Dedifferentiated amniotic fluid mesenchymal stem cell (primary cell): ENCODE data around the gene ACTR6.
"Not testable (repeated sequence)": the region's sequence is repeated elsewhere in the genome, so short reads cannot be mapped to it uniquely, and the experiment has no call there.

Source experiments
- DNase-seq: peaks from one replicate; pipeline ENCODE4 v3.0.0-alpha.2; 2016; ENCODE audit errors: extremely low spot score

The ACTR6 gene

DNA sequence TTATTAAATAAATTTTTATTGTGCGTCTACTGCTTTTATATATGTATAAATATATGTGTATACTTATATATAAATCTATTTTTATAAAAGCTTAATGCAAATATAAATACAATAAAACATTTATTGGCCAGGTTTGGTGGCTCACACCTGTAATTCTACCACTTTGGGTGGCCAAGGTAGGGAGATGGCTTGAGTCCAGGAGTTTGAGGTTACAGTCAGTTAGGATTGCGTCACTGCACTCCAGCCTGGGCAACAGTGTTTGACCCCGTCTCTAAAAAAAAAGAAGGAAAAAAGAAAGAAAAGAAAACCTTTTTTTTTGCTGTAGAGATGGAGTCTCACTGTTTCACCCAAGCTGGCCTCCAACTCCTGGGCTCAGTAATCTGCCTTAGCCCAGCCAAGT lies 20.9 kb downstream of the ACTR6 start:
- DNase-seq, result no peak

DNA sequence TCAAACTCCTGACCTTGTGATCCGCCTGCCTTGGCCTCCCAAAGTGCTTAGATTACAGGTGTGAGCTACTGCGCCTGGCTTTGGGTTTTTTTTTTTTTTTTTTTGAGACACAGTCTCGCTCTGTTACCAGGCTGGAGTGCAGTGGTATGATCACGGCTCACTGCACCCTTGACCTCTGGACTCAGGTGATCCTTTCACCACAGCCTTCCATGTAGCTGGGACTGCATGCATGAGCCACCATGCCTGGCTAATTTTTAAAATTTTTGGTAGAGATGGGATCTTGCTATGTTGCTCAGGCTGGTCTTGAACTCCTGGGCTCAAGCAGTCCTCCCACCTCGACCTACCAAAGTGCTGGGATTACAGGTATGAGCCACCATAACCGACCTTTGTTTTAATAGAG lies 21.6 kb downstream of the ACTR6 start:
- DNase-seq, result not testable (repeated sequence)

DNA sequence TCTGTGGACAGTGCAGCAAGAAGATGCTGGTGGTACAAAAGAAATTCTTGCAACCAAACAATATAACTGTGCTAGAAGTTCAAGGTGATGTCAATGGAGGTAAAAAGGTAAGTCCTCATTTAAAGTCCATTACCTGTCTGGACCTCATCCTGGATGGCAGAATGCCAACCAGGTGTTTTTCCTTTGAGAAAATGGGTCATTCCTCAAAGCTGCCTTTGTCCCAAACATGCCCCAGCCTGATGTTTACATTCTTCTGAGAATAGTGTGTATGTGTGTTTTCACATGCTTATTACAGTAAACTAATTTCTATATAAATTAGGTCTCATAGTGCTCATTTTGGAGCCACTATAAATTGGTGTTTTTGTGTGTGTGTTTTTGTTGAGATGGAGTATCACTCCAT lies 24.9 kb downstream of the ACTR6 start:
- DNase-seq, result no peak

DNA sequence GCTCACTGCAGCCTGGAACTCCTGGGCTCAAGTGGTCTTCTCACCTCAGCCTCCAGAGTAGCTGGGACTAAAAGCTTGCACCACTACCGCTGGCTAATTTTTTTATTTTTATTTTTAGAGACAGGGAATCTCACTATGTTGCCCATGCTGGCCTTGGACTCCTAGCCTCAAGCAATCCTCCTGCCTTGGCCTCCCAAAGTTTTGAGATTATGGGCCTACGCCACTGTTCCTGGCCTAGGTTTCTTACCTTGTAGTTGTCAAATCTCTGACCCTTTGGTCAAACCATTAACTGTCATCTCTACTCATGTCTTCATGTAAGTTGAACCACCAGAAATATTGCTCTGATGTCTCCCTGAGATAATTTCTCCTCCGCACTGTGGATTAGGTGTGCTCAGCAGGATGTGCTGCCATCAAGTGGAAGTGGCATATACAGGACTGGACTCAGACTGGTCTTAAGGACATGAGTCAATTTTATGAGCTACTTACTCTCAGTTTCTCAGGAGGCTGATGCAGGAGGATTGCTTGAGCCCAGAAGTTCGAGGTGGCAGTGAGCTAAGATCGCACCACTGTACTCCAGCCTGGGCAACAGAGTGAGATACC lies 28.5 kb downstream of the ACTR6 start:
- no peak for DNase-seq

DNA sequence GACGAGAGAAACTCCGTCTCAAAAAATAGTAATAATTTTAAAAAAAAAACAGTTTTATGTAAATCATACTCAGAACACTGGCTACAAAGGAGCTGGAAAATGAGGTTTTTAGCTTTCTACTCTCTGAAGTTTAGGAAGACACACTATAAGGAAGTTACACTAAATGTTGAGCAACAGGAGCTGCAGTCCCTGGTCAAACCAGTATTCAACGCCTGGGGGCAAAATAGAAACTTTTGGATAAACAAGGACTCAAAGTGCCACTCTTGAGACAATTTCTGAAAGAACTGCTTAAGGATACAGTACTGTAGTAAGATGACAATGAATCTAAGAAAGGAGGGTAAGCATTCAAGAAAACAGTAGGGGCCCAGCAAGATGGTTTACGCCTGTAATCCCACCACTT lies 29.3 kb downstream of the ACTR6 start:
- no peak for DNase-seq

DNA sequence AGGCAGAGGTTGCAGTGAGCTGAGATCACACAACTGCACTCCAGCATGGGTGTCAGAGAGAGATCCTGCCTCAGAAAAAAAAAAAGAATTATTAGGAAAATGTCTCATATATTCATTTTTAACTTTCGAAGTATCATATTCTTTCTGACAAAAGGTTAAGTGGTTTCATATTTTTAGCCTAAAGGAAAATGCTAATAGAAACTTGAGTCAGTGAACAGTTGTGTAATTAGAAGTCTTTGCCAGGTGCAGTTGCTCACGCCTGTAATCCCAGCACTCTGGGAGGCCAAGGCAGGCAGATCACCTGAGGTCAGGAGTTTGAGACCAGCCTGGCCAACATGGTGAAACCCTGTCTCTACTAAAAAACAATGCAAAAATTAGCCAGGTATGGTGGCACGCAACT lies 31.3 kb downstream of the ACTR6 start:
- not testable (repeated sequence) for DNase-seq

DNA sequence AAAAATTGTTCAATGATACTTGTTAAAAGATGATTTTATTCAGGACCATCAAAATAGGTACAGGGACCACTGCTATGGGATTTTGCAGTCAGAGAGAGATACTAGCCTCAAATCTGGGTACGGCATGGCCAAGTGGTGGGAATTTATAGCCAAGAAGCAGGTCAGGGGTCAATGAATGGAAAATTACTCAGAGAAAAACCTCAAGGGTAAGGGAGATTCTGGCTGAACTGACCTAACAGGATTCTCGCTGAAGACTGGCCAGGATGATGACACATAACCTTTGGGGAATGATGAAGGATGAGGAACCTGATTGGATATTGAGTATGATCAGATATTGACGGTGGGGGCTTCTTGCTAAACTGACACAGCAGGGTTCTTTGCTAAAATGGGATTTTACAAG lies 33.6 kb downstream of the ACTR6 start:
- DNase-seq, result no peak

DNA sequence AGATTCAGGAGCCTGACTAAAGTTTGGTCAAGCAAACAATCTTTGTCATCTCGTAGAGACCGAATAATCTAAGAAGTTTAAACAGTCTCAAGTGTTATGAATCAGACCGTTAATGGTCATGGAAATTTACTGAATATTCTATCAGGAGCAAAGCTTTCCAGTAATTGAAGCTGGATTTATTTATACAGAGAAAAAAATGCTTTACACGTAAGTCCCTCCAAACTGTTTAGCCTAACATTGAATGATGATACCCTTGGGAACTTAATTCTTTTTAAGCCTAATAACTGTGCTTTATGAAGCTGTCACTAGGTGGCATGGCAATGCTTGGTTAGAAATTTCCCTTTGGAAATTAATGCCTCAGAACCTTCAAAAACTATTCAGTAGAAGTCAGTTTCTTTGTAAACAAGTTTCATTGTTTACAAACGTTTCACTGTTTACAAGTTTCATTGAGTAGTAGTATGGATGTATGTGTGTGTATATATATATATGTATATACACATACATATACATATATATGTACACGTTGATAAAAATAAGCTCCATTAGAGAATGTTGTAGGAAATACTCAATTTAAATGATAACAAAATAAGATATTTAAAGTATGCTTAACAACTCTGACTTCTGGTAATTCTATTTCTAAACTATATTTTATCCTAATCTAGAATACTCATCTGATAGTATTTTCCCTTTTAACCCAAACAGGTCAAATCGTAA lies 34.1 kb downstream of the ACTR6 start:
- peak; percentile 34 for DNase-seq

DNA sequence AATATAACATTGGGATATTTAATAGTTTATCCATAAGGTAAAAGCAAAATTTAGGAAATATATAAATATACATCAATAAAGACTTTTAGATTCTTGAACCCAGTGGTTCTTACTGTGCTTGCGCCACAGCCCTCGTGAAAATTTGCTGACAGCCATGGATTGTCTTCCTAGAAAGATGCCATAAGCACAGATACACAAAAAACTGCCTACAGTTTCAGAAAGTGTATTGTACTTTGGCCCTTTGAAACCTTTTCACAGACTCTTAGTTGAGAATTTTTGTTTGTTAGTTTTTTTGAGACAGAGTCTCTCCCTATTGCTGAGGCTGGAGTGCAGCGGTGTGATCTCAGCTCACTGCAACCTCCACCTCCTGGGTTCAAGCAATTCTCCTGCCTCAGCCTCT lies 38.2 kb downstream of the ACTR6 start:
- no peak for DNase-seq

DNA sequence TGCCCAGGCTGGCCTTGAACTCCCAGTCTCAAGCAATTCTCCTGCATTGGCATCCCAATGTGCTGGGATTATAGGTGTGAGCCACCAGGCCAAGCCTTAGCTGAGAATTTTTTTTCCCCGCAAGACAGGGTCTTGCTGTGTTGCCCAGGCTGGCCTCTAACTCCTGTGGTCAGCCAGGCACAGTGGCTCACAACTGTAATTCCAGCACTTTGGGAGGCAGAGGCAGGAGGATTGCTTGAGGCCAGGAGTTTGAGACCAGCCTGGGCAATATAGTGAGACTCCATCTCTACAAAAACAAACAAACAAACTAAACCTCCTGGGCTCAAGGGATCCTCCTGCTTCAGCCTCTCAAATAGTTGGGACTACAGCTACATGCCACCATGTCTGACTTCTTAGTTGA lies 39.0 kb downstream of the ACTR6 start:
- DNase-seq, result no peak

DNA sequence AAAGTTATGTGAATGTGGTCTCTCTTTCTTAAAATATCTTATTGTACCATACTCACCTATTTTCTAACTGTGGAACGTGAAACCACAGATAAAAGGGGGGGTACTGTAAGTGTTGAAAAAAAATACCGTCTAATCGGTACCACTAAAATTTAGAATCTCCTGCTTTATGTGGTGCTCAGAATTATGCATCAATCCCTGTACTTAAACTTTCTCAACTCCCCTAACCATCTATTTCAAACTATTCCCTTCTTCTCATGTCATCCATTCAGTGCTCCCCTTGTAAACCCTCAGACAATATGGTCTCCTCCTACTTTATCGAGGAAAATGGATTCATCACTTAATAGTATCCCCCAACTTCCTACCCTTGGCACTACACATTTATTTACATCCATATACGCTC lies 42.5 kb downstream of the ACTR6 start:
- DNase-seq, result no peak

DNA sequence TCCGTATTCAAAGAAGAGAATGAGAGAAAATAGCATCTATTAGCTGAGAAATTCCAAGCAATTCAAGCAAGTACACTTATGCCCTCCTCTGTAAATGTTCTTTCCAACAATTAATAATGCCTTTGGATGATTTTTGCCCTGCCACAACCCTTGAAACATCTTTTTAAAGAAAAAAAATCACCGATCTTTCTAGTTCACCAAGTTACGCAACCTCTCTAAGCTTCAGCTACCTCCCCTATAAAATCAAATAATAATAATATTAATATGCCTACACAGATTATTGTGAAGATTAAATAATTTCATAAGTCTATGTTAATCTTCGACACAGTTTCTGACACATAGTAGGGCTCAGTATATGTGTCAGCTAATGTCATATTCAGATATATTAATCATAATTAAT lies 47.1 kb downstream of the ACTR6 start:
- DNase-seq, result no peak

DNA sequence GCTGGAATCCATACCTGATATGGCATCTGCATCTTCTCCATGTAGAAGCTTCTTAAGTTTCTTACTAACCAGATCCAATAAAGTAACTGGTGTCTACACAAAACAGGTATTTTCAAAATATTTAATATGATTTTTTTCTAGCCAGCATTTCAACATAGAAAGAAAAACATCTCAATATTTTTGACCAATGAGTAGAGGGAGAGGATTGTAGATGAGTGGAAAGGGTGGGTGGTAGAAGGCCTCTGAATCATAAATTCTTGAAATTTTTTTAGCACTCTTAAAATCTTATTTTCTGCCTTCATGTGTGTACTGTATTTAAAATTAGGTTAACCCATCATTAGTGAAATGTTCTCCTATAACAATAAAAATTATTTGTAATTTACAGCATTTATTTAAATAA lies 48.3 kb downstream of the ACTR6 start:
- peak; percentile 54 for DNase-seq

DNA sequence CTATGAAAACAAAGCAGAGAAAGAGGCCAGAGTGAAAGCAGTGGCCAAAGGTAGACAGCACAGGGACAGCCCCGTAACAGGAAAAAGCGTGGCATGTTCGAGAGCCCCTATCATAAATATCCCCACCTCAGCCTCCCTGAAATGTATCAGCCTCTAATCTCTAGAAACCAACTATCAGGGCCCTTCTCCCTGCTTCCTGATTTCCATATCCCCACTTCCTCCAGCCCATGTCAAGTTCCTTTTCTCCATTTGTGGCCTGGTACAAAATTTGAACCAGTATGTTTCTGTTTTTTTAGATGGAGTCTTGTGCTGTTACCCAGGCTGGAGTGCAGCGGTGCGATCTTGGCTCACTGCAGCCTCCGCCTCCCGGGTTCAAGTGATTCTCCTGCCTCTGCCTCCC lies 49.3 kb downstream of the ACTR6 start:
- no peak for DNase-seq

DNA sequence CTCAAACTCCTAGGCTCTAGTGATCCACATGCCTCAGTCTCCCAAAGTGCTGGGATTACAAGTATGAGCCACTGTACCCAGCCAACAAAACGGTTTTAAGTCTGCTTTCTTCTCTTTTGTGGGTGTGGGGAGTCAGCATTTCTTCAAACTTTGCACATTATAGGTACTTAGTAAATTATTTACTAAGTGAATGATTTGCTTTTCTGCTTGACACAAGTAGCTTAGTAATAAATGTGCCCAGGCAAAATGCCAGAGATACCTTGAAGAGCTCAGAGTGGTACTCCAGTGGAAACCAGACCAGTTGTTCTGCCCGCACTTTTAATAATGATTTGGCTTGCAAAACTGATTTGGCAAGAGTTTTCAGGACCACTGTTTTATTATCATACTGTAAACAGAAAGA lies 51.3 kb downstream of the ACTR6 start:
- DNase-seq, result no peak

DNA sequence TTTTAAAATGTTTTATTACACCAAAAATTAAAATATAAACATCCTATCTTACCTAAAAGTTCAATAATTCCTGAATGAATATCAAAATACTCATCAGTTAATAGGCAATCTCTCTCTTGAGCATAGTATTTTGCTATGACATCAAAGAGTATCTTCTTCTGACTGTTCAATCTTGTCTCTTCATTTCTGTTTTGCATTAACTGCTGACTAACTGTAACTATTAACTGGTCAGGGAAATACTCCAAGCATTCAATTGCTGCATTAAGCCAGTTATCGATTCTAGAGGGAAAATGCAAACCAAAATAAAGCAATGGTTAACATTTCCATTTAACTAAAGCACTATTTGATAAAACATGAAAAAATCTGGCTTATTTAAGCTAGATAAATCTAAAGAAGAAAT lies 52.8 kb downstream of the ACTR6 start:
- DNase-seq, result no peak

DNA sequence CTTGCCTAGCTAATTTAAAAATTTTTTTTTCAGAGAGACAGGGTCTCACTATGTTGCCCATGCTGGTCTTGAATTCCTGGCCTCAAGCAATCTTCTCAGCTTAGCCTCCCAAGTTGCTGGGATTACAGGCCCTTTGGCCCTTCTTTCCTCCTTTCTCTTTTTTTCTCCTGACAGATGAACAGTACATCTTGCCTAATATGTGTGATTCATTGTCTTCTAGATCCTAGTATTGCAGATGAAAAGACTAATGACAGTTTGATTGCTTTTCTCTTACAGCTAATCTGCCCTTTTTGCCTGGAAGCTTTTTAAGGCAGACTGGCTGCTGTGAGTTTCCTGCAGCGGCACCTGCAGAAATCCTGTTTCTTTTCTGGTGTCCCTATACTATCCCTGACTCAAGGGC lies 54.3 kb downstream of the ACTR6 start:
- DNase-seq, result no peak

DNA sequence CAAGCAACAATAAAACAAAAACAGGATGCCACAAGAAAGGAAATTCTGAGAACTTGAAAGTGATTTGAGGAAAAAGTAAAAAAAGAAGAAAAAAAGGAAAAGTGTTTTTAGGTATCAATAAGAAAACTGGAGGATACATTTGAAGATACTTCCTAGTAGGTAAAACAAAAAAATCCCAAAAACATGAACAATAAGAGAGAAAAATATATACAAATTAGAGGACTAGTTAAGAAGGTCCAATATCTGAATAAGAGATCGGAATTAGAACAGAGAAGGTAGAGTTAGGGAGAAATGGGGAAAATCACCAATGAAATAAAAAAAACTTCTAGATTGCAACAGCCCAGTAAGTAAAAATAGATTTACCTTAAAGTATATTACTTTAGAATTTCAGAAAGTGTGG lies 57.5 kb downstream of the ACTR6 start:
- no peak for DNase-seq

DNA sequence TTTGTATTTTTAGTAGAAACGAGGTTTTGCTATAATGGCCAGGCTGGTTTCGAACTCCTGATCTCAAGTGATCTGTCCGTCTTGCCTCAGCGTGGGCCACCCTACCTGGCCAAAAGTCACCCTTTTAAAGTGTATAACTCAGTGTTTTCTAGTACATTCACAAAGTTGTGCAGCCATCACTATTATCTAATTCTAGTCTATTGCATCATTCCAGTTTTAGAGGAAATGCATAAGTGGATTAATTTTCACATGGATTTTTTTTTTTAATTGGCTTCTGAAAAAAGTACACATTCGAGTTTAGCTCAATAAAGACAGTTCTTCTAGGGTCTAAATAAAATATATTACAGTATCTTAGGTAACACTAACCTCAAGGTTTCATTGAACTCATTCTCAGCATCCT lies 62.5 kb downstream of the ACTR6 start:
- DNase-seq, result no peak

DNA sequence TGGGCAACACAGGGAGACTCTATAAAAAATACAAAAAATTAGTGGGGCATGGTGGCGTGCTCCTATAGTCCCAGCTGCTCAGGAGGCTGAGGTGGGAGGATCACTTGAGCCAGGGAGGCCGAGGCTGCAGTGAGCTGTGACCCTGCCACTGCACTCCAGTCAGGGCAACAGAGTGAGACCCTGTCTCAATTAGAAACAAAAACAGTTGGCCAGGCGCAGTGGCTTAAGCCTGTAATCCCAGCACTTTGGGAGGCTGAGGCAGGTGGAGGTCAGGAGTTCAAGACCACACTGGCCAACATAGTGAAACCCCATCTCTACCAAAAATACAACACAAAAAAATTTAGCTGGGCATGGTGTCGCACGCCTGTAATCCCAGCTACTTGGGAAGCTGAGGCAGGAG lies 64.5 kb downstream of the ACTR6 start:
- DNase-seq, result not testable (repeated sequence)

DNA sequence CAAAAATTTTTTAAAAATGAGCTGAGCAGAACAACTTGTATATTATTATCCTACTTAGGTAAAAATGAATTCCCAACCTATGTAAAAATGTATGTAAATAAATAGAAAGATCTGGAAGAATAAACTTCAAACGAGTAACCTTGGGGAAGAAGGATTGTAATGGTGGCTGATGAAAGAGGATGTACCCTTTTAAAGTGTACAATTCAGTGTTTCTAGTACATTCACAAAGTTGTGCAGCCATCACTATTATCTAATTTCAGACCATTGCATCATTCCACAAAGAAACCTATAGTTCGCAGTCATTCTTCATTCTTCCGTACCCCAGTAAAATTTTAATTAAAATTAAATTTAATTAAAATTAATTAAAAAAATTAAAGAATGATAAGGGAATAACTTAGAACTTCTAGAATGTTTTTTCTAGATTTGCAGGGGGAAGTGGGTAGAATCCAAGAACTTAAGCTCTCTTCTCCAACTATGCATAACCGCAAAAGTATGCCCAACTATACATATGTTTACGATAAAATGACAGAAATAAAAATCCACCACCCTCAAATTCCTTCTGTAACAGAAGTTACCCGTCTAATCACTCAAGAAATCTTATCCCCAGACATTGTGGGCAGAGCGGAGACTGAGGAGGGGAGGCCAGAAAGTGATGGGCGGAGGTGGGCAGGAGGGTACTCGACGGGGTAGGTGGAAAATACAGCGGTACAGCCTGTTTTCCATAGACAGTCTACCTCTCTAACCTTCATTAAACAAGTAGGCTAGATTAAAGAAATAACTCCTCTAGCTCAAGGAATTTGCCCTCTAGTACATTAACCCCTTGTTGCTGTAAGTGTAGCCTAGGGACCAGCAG lies 65.3 kb downstream of the ACTR6 start:
- no peak for DNase-seq

DNA sequence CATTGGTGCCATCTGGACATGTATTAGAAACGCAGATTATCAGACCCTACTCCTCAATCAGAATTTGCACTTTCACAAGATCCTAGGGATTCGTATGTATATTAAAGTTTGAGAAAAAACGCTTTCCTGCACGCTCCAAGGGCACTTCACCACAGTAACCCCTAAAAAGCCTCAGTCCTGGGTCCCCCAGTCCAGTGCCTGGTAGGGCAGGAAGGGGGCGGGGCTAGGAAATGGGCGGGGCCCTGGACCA lies 65.9 kb downstream of the ACTR6 start:
- DNase-seq, result peak; percentile 68

DNA sequence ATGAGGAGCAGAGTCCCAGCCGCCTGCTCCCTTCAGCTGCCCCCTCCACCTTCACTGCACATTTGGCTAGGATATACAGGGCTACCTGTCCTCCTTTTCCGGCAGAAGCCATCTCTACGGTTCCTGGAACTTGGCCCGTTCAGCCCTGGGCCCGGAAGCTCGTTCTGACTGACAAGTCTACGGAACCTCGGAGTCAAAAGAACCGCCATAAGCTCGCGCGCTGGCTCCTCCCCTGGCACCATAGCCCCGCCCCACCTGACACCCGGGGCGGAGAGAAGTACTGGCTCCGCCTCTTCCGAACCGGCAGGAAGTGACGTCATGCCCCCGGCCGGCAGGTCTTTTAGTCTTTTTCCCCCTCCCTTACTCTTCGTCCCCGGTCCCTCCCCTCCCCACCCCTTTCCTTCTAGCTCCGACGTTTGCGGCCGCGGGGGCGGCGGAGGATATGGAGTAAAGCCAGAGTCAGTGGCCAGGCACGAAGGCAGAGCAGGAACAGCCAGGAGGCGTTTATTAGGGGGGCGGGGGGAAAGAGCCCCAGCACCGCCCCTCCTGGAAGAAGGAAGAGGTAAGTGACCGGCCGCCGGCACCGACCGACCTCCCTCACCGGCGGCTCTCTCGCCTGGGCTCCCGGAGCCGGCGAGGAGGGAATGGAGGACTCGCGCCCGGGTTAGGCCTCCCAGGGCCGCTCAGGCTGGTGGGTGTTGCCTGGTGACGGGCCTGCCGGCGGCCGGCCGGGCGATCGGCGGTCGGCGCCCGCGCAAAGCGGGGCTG lies 66.4 kb downstream of the ACTR6 start, which contains the start of the genes DEPDC4 and SCYL2:
TSS of gene DEPDC4 (minus strand) at position 245 of the 768 bp plus-strand sequence. CDS start at position 242, 3 bp downstream.
TSS of gene SCYL2 (plus strand) at position 343 of the 768 bp plus-strand sequence. CDS start 15,794 bp downstream, outside the sequence.
- peak; percentile 97 for DNase-seq
